ENCODE measurements around the gene MRPL42. TPM values are rescaled to one million over a fixed set of nuclear protein-coding genes. Genes with fewer than 3 reads are reported as not detected.

The MRPL42 gene
- total and polyA plus RNA-seq, 2 experiments from 2014 or later, result 195 to 269 TPM

GRCh38 chr12:93526786-93527428, 59.6 kb downstream of the MRPL42 start:
- no peaks in the 10 kb centered on the region for H3K36me3 Mint-ChIP-seq (ENCODE audit: low read depth)
- no peaks in the 10 kb centered on the region for H4K20me1 ChIP-seq (replicated peaks; ENCODE audit: insufficient read depth)
- no peak overlapping the region for H3K27ac ChIP-seq (ENCODE audit: low read depth)
- no peak overlapping the region for H3K27ac Mint-ChIP-seq
- no peak overlapping the region for H3K4me2 ChIP-seq
- no peaks in the 10 kb centered on the region; the same call in 2 of the 3 replicates for H3K9me3 Mint-ChIP-seq
- H3K4me1 Mint-ChIP-seq, result peaks cover 10% of the 10 kb centered on the region; the same call in 1 of the 3 replicates
- ATAC-seq, result no peak
- H3K27me3 Mint-ChIP-seq (ENCODE audit: insufficient read depth, low read depth, poor library complexity), result no peaks in the 10 kb centered on the region
- H3F3A ChIP-seq (replicated peaks; ENCODE audit: low read depth), result no peaks in the 10 kb centered on the region
- no peaks in the 10 kb centered on the region for H3K27me3 ChIP-seq (ENCODE audit: insufficient read depth)
- peak overlapping the region; percentile 47 for H2AFZ ChIP-seq
- no peak overlapping the region for H3K4me3 ChIP-seq
- no peak for DNase-seq (ENCODE audit: low spot score)
- 0 out of 2 replicates have a peak, but pooled peaks cover 1% of the 10 kb centered on the region for H3K9me2 ChIP-seq (ENCODE audit: insufficient read depth)
- peaks cover 4% of the 10 kb centered on the region; the same call in 1 of the 2 replicates for H3K4me1 ChIP-seq (ENCODE audit: insufficient read depth)
- H3K4me3 Mint-ChIP-seq, result no peak overlapping the region
- no peaks in the 10 kb centered on the region for H3K79me2 ChIP-seq (replicated peaks; ENCODE audit: insufficient read depth)
- no peaks in the 10 kb centered on the region for H3K36me3 ChIP-seq (ENCODE audit: insufficient read depth)
- TF ChIP-seq, protein P1, sequence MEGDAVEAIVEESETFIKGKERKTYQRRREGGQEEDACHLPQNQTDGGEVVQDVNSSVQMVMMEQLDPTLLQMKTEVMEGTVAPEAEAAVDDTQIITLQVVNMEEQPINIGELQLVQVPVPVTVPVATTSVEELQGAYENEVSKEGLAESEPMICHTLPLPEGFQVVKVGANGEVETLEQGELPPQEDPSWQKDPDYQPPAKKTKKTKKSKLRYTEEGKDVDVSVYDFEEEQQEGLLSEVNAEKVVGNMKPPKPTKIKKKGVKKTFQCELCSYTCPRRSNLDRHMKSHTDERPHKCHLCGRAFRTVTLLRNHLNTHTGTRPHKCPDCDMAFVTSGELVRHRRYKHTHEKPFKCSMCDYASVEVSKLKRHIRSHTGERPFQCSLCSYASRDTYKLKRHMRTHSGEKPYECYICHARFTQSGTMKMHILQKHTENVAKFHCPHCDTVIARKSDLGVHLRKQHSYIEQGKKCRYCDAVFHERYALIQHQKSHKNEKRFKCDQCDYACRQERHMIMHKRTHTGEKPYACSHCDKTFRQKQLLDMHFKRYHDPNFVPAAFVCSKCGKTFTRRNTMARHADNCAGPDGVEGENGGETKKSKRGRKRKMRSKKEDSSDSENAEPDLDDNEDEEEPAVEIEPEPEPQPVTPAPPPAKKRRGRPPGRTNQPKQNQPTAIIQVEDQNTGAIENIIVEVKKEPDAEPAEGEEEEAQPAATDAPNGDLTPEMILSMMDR (conservative IDR thresholded peaks at IDR 0.05; ENCODE audit: low read depth in 2 of 2), result no peak
- TF ChIP-seq, protein P2, sequence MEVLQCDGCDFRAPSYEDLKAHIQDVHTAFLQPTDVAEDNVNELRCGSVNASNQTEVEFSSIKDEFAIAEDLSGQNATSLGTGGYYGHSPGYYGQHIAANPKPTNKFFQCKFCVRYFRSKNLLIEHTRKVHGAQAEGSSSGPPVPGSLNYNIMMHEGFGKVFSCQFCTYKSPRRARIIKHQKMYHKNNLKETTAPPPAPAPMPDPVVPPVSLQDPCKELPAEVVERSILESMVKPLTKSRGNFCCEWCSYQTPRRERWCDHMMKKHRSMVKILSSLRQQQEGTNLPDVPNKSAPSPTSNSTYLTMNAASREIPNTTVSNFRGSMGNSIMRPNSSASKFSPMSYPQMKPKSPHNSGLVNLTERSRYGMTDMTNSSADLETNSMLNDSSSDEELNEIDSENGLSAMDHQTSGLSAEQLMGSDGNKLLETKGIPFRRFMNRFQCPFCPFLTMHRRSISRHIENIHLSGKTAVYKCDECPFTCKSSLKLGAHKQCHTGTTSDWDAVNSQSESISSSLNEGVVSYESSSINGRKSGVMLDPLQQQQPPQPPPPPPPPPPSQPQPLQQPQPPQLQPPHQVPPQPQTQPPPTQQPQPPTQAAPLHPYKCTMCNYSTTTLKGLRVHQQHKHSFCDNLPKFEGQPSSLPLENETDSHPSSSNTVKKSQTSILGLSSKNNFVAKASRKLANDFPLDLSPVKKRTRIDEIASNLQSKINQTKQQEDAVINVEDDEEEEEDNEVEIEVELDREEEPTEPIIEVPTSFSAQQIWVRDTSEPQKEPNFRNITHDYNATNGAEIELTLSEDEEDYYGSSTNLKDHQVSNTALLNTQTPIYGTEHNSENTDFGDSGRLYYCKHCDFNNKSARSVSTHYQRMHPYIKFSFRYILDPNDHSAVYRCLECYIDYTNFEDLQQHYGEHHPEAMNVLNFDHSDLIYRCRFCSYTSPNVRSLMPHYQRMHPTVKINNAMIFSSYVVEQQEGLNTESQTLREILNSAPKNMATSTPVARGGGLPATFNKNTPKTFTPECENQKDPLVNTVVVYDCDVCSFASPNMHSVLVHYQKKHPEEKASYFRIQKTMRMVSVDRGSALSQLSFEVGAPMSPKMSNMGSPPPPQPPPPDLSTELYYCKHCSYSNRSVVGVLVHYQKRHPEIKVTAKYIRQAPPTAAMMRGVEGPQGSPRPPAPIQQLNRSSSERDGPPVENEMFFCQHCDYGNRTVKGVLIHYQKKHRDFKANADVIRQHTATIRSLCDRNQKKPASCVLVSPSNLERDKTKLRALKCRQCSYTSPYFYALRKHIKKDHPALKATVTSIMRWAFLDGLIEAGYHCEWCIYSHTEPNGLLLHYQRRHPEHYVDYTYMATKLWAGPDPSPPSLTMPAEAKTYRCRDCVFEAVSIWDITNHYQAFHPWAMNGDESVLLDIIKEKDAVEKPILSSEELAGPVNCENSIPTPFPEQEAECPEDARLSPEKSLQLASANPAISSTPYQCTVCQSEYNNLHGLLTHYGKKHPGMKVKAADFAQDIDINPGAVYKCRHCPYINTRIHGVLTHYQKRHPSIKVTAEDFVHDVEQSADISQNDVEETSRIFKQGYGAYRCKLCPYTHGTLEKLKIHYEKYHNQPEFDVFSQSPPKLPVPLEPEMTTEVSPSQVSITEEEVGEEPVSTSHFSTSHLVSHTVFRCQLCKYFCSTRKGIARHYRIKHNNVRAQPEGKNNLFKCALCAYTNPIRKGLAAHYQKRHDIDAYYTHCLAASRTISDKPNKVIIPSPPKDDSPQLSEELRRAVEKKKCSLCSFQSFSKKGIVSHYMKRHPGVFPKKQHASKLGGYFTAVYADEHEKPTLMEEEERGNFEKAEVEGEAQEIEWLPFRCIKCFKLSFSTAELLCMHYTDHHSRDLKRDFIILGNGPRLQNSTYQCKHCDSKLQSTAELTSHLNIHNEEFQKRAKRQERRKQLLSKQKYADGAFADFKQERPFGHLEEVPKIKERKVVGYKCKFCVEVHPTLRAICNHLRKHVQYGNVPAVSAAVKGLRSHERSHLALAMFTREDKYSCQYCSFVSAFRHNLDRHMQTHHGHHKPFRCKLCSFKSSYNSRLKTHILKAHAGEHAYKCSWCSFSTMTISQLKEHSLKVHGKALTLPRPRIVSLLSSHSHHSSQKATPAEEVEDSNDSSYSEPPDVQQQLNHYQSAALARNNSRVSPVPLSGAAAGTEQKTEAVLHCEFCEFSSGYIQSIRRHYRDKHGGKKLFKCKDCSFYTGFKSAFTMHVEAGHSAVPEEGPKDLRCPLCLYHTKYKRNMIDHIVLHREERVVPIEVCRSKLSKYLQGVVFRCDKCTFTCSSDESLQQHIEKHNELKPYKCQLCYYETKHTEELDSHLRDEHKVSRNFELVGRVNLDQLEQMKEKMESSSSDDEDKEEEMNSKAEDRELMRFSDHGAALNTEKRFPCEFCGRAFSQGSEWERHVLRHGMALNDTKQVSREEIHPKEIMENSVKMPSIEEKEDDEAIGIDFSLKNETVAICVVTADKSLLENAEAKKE (CRISPR knock-in tag; IDR thresholded peaks at IDR 0.05), result no peak
- no peak for TF ChIP-seq ETS1 (IDR thresholded peaks at IDR 0.05)
- TF ChIP-seq ZNF114 (CRISPR knock-in tag; IDR thresholded peaks at IDR 0.05), result no peak
- no peak for TF ChIP-seq ZNF331 (CRISPR knock-in tag; IDR thresholded peaks at IDR 0.05; ENCODE audit: low read depth)
- TF ChIP-seq STAT1 (IDR thresholded peaks at IDR 0.05; ENCODE audit: unreplicated experiment), result no peak
- TF ChIP-seq POLR2AphosphoS5 (IDR thresholded peaks at IDR 0.05; ENCODE audit: low read depth), result no peak
- TF ChIP-seq NANOG (IDR thresholded peaks at IDR 0.05; ENCODE audit: borderline replicate concordance), result no peak
- no peak for TF ChIP-seq REST (IDR thresholded peaks at IDR 0.05; ENCODE audit: unreplicated experiment)
- TF ChIP-seq JUNB (IDR thresholded peaks at IDR 0.05; ENCODE audit: unreplicated experiment), result no peak

Measured in GM23338 (cell line).